HG03571 (cell line): ENCODE data around the gene CBX6.
"Not testable (repeated sequence)": the region's sequence is repeated elsewhere in the genome, so short reads cannot be mapped to it uniquely, and the experiment has no call there.

Experiments
- ATAC-seq: cut with Tn5 transposase; IDR thresholded peaks from one replicate; pipeline ENCODE4 v1.9.1; 2021; ENCODE audit not compliant: unreplicated experiment

Gene CBX6

GRCh38 chr22:38861170-38861876 is 10.7 kb downstream of the CBX6 start:
- no peak for ATAC-seq

GRCh38 chr22:38860283-38861169 is 11.5 kb downstream of the CBX6 start:
- no peak for ATAC-seq

GRCh38 chr22:38859581-38860282 is 12.3 kb downstream of the CBX6 start:
- ATAC-seq = no peak

GRCh38 chr22:38858492-38858891 is 13.5 kb downstream of the CBX6 start:
- no peak for ATAC-seq

- ATAC-seq = not testable (repeated sequence)
These were observed 17.5 kb downstream of the CBX6 start for GRCh38 chr22:38854476-38854875.

GRCh38 chr22:38853883-38854282 is 18.1 kb downstream of the CBX6 start:
- not testable (repeated sequence) for ATAC-seq

GRCh38 chr22:38853196-38853651 is 18.8 kb downstream of the CBX6 start:
- no peak for ATAC-seq

- no peak for ATAC-seq
These were observed 19.5 kb downstream of the CBX6 start for GRCh38 chr22:38852522-38852921.

- ATAC-seq = no peak
These were observed 20.8 kb downstream of the CBX6 start for GRCh38 chr22:38850941-38851849.

- no peak for ATAC-seq
These were observed 21.6 kb downstream of the CBX6 start for GRCh38 chr22:38850399-38850798.

GRCh38 chr22:38849811-38850210 is 22.2 kb downstream of the CBX6 start:
- no peak for ATAC-seq

- no peak for ATAC-seq
These were observed 25.6 kb downstream of the CBX6 start for GRCh38 chr22:38846412-38846811.

- no peak for ATAC-seq
These were observed 26.8 kb downstream of the CBX6 start for GRCh38 chr22:38845004-38845740.

- no peak for ATAC-seq
These were observed 27.6 kb downstream of the CBX6 start for GRCh38 chr22:38844315-38845003.

GRCh38 chr22:38843657-38844314 is 28.2 kb downstream of the CBX6 start, which contains the start of gene NPTXR:
TSS of gene NPTXR (minus strand) at chr22:38844028.
- no peak for ATAC-seq

GRCh38 chr22:38843201-38843656 is 28.8 kb downstream of the CBX6 start:
- ATAC-seq = no peak

- ATAC-seq = no peak
These were observed 29.4 kb downstream of the CBX6 start for GRCh38 chr22:38842512-38843200.

GRCh38 chr22:38841635-38842034 is 30.4 kb downstream of the CBX6 start:
- no peak for ATAC-seq
